Ramos (cell line): ENCODE data around the gene MYO5B.
"Not testable (repeated sequence)": the region's sequence is repeated elsewhere in the genome, so short reads cannot be mapped to it uniquely, and the experiment has no call there.

Experiments used
- in situ Hi-C: fragments of 300-500 bp; cut with MboI; formaldehyde crosslinking; loops from one replicate; pipeline ENCODE4 v1.14.3; 2022; ENCODE audit warnings: low sequenced_read_pairs; ENCODE audit not compliant: unreplicated experiment

The MYO5B gene

DNA sequence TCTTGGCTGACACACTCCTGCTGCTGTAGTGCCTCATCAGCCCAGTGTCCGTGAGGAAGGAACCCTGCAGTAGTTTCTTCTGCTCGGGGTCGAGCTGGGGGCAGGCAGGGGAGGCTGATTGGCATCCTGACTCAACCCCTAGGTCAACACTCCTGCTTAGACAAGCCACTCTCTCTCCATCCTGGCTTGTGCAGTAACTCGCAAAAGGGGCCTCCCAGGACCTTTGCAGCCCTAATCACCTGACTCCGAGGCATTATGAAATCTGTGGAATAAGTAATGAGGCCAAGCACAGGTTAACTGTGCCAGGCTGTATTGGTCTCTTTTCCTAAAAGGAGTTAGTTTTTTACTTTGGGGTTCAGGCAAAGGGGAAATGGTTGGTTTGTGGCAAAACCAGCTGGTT is 289.2 kb downstream of the MYO5B start:
- in situ Hi-C loops, result no loop called here

DNA sequence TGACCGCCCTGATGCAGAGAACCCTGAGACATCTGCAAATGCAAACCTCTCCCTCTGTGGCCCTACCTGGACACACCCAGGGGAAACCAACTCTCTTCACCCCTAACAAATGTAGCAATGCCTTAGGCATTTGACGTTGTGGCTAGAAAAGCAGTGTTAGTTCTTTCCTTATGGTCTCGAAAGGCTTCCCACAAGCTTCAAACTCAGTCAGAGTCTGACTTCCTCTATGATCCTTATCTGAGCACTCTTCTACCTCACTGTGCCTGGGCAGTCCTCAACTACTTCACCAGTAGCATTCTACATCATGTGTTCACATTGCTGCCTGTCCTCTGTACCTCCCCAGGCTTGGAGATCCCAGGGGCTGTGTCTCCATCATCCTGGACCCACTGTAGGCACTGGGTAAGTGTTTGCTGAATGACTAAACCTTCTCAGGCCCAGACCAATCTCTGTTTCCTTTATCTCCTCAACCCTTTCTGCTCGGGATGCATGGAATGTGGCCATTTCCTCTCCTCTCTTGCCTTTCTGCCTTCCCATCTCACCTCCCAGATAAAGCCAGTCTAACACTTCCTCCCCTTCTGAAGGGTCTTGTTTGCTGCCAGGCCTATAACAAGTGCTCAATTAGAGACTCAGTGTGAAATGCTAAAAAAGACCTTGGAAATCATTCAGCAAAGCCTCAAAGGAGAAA is 289.9 kb downstream of the MYO5B start:
- in situ Hi-C loops, result no loop called here

DNA sequence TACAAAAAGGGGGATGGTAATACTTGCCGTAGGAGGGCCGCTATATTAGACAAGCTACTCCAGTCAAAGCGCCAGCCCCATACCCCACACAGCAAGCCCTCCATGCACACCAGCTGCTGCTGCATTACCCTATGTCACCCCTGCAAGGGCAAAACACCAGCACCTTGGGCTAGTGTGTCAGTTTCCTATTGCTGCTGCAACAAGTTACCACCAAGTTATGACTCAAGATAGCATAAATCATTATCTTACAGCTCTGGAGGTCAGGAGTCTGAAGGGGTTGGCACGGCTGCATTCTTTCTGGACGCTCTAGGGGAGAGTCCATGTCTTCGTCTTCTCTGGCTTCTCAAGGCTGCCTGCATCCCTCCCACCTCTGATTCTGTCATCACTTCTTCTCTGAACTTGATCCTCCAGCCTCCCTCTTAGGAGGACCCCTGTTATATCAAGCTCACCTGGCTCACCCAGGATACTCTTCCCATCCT is 293.0 kb downstream of the MYO5B start:
- in situ Hi-C loops, result no loop called here

DNA sequence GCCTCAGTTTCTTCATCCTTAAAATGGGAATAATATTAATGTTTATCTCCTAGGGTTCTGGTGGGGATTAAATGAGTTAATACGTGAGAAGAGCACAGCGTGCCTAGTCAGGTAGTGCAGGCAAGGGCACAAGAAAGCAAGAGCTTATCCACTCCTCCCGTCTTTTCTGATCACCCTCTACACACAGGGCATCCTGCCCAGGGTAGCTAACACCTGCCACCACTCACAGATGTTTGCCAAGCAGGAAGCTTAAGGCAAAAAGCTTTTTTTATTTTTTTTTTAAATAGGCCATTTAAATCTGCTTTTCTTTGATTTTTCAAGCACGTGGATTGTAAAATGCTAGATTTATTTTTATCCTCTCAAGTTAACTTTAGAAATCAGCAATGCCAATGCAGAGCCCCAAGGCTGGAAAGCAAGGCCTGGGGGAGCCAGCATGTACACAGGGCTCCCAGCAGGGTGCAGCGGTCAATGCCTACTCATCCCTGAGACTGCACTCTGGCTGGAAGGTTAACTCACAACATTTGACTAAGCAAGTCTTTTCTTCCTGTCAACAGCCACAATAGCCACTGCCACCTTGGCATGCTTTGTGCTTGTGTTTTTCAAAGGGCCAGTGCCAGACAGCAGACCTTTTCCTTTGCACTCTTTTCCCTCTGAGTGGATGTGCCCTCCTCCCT is 295.2 kb downstream of the MYO5B start:
- in situ Hi-C loops, result no loop called here

DNA sequence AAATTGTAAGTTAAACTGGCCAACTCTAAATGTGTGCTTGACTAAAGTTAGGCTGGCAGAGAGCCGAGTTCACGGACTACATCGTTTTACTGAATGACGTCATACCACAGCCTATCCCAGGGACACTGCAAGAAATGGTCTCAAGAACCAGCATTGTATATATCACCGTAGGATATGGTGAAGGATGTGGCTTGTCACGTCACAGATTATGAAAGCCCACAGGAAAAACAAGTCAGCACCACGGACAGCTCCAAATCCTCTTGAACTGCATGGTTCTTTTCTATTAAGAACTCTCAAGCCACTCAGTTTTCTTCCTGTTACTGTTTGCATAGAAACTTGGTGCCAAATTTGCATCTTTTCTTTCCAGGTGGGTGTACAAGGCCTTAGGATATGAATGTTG is 296.5 kb downstream of the MYO5B start:
- in situ Hi-C loops, result no loop called here

DNA sequence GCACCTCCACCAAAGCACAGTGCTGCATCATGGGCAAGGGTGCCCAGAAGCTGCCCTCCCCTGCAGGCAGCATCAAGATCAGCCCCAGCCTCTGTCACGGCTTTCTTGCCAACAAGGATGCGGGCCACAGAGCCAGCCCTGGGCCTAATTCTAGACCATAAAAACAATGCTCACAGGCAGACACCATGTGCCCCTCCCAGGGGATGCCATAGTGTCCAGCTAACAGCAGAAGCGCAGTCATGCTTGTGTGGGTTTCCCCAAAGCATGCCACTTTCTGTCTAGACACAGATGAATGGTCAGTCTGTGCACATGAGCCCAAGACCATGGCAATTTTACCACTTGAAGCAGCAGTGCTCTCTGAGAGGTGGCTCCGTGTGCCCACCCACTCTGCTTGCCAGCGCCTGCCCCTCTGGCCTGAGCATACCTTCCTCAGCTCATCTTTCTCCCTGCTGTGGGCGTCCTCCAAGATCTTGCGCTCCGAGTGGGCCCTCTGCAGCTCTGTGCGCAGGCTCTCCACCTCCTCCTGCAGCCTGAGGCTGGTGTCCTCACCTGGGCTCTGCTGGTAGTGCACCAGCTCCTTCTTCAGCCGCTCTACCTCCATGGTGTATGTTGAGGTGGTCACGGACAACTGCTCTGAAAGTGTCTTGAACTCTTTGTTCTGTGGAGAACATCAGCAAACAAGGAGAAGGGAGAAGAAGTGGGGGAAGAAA is 300.3 kb downstream of the MYO5B start:
- in situ Hi-C loops, result no loop called here

DNA sequence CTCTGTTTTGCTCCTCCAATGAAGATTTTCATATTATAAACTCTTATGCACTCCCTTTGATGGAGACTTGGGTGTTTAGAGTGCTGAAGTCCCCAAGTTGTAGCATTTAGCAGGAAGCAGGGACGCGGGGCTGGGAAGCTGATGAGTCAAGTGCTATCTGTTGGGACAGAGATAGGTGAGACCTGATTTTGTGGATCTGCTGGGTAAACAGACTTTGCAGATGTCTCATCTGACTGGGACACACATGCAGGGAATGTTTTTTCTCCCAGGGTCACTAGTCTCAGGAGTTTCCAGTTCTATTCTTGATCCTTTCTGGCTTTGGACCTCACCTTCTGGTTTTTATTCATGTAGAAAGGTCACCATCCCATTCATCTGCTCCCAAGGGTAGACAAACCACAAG is 301.9 kb downstream of the MYO5B start:
- in situ Hi-C loops, result no loop called here

DNA sequence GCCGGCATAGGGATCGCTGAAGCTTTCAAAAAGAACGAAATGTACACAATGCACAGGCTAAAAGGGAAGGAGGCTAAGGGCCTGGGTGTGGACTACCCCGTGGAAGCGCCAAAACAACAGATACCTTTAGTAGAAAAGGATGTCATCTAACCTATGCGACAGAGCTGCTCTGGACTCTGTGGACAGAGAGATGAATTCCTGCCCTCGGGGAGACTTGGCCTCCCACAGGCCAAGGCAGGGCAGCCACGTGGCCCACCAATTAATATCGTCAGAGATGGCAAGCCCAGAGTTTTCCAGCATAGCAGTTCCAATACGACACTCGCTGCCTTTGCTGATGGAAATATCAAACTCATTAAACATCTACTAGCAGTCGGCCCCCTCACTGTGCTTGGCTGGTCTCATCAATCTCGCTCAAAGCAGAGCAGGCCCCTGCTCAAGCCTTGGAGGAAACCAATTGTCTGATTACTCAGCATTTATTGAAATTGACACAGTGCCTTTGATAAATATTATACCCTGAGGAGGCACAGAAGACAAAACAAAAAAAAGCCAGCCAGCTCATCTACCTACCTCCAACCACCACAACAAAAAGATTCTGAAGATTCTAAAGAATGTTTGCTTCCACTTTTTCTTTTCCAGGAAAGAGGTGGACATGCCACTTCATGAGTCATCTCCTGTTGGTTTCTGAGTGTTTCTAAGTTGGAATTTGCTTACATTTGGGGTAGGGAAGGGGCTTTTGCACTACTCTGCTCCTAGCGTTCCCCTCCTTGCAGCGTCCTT is 302.6 kb downstream of the MYO5B start:
- in situ Hi-C loops, result no loop called here

DNA sequence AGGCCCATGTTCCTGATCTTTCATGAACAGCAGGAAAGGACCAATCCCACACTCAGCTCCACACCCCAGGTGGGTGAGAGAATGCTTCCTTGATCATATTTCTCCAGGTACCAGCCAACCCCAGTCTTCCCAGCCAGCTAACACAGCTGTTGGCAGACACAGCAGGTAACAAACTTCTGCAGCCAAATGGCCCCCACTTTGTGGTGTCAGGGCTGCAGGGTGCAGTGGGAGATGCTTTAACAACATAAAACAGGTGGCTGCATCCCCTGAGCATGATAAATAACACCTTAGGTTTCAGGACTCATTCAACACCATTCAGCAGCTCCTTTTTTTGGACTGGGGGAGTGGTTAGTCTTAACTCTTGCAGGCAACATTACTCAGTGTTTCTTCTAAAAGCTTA is 304.9 kb downstream of the MYO5B start:
- in situ Hi-C loops, result no loop called here

DNA sequence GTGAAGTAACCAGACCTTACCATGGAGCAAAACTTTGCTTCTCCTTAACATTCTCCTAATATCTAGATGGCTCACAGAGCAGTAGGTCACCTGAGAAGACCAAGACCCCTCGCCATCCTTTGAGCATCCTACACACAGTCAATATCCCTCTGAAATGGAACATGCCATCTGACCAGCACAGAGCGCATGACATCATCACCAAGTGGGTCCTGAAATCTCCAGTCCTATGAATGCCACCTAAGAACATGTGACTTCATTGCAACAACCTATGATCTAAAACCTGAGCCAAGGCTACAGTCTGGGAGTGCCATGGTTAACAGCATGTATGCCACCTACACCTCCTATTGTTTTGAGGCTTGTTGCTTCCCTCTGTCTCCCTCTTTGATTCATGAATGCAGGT is 305.4 kb downstream of the MYO5B start:
- in situ Hi-C loops, result not testable (repeated sequence)

DNA sequence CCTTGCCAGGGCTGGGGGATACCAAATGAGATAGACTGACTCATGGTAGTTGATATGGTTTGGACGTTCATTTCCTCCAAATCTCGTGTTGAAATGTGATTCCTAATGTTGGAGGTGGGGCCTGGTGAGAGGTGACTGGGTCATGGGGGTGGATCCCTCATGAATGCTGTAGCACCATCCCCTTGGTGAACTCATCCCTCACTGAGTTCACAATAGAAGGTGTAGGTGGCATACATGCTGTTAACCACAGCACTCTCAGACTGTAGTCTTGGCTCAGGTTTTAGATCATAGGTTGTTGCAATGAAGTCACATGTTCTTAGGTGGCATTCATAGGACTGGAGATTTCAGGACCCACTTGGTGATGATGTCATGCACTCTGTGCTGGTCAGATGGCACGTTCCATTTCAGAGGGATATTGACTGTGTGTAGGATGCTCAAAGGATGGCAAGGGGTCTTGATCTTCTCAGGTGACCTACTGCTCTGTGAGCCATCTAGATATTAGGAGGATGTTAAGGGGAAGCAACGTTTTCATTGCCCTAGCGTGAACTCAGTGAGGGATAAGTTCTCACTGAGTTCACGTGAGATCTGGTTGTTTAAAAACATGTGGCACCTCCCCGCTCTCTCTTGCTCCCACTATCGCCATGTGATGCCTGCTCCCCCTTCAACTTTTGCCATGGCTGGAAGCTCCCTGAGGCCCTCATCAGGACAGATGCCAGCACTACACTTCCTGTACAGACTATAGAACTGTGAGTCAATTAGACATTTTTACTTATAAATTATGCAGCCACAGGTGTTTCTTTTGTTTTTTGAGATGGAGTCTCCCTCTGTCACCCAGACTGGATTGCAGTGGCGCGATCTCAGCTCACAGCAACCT is 307.8 kb downstream of the MYO5B start:
- in situ Hi-C loops, result no loop called here

DNA sequence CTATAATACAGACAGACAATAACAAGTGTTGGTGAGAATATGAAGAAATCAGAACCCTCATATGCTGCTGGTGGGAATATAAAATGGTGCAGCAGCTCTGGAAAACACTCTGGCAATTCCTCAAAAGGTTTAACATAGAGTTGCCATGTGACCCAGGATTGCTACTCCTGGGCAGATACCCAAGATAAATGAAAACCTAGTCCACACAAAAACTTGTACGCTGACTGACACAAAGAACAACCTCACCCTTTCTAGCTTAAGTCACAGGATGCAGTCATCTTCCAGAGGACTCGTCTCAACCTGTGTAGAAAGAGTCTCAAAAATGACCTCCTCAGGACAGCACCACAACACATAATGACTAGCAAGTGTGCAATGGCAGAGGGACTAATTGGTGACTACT is 310.0 kb downstream of the MYO5B start:
- in situ Hi-C loops, result no loop called here

DNA sequence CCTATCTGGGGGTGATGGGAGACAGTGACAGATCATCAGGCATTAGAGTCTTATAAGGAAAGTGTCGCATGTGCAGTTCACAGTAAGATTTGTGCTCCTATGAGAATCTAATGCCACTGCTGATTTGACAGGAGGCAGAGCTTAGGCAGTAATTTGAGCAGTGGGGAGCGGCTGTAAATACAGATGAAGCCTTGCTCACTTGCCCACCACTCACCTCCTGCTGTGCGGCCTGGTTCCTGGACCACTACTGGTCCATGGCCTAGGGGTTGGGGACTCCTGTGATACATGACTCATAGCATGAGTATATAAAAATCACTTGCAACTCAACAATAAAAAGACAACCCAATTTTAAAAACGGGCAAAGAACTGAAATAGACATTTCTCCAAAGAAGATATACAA is 310.5 kb downstream of the MYO5B start:
- in situ Hi-C loops, result no loop called here

DNA sequence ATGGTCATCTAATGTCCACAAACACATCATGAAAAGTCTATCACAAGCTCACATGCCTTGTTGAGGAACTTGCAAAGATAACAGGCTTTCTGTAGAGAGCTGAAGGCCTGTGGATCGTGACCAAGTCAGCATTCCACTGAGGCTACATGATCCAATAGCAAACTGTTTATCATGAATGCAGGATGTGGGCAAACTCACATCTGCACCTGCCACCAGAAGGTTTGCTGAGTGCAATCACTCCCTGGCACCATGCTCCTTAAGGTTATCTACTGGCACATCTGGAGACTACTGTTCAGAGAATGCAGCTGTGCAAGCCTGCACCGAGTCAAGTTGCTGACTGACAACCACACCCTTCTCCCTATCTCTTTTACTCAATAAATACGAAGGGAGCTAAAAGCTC is 314.3 kb downstream of the MYO5B start:
- in situ Hi-C loops, result no loop called here

DNA sequence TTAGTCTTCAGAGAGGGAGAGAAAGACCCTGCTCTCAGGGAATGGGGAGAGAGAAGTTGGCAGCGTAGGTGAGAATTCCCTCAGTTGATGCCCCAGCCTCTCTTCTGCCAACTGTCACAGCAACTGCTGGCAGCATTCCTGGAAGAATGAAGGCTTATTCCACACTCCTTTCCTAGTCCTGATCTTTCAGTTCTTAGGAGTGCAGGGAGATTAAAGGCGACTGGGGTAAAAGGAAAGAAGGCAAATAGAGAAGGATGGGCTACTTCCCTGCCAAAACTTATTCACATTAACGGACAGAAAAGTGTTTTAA is 315.7 kb downstream of the MYO5B start:
- in situ Hi-C loops, result no loop called here

DNA sequence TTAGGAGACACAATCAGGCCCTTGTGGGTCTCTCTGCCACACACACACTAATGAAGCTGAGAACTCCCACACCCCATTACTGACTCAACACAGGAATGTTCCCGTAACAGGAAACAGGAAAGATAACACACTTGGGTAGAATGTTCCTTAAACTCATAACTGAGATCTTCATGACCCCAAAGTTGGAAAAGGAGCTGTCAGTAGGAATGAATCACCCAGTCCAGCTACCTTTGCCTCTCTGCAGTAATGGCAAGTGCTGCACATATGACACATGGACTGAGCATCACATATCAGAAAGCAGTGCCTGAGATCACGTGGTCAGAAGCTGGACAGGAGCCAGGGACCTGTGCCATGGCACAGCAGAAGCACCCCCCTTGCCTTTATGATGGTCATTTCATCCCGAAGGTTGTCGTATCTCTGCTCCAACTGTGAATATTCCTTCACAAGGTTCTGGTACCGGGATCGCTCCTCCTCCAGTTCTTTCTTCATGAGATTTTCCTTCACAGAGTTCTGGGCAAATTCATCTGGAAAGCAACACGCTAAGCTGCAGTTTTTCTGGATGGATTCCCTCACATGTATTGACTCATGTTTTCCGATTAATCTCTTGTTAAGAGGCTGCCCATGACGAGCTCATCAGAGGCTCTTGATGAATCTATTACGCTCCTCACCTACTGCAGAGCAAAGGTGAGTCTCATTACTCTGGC is 316.2 kb downstream of the MYO5B start:
- in situ Hi-C loops, result no loop called here

DNA sequence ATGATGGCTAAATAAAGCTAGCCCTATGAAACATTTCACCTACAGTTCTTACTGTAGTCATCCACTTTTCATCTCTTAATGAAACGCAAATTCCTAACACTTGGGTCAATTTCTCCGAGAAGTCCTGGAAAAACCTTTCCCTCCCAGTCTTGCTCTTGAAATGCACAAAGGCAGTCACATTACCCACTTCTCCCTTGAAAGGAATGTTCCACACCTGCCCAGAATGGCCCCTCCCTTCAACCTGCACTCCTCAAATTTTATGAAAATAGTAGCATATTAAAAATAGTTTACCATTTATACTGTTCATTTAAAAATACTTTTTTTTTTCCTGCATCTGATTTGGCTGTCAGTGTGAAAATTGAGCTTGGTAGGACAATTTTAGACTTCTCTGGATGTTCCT is 316.9 kb downstream of the MYO5B start:
- in situ Hi-C loops, result no loop called here

DNA sequence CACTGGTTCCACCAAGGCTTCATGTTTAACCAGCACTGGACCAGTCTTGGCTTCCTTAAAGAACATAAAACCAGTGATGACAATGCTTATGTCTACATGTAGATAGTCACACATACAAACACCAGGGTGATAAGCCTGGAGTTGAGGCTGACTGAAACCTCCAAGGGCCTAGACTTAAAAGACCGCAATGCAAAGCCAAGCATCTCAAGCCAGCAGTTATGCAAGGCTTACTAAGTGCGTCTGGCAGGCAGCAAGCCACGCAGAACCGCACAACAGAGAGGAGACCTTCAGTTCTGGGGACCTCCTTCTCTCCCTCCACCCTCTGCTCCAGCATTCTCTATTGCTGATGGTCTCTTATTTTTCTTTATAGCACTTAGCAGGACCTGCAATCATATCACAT is 318.4 kb downstream of the MYO5B start:
- in situ Hi-C loops, result no loop called here

DNA sequence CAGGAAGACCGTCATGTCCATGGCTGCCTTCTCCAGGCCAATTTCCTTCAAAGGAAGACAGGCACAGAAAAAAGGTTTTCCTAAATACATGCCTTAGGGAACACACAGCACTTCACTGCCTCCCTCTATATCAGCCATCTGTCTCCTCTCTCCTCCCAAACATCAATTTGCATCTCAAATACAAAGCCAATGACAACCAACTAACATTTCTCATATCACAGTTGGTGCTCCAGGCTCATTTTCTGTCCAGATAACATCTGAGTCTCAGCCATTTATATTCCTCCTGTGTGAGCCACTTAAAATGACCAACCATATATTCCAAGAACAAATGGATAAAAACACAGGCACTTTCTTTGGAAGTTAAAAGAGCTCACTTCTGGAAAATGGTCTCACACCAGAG is 319.2 kb downstream of the MYO5B start:
- in situ Hi-C loops, result no loop called here
